G401.6 (cell line): ENCODE measurements around the gene GAK.
"Not testable (repeated sequence)": the region's sequence is repeated elsewhere in the genome, so short reads cannot be mapped to it uniquely, and the experiment has no call there.

ENCODE experiments used
- FAIRE-seq: peaks from 2 replicates; lab custom pipeline; 2012; peaks lifted over from hg19 to GRCh38; lab: Jason Lieb, UNC

The GAK gene

GRCh38 chr4:808860-809570 lies 123.1 kb downstream of the GAK start:
- FAIRE-seq: no peak

DNA sequence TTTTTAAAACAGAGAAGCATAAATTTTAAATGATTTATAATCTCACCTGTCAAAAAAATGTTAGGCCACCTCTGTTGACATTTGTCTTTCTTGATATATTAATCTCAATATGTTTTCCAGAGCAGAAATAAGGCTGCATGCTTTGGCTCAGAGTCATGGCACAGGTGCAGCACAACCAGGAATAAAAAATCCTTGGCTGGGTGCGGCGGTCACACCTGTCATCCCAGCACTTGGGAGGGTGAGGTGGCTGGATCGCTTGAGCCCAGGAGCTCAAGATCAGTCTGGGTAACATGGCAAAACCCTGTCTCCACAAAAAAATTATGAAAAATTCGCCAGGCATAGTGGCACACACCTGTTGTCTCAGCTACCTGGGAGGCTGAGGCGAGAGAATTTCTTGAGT lies 124.3 kb downstream of the GAK start:
- FAIRE-seq: no peak

DNA sequence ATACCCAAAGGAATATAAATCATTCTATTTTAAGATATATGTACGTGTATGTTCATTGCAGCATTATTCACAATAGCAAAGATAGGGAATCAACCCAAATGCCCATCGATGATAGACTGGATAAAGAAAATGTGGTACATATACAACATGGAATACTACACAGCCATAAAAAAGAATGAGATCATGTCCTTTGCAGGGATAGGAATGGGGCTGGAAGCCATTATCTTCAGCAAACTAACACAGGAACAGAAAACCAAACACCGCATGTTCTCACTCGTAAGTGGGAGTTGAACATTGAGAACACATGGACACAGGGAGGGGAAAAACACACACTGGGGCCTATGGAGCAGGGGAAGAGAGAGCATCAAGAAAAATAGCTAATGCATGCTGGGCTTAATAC lies 125.1 kb downstream of the GAK start:
- not testable (repeated sequence) for FAIRE-seq

GRCh38 chr4:804804-805203 lies 127.3 kb downstream of the GAK start:
- no peak for FAIRE-seq

- FAIRE-seq: no peak
Observed at GRCh38 chr4:803884-804283, 128.2 kb downstream of the GAK start.

DNA sequence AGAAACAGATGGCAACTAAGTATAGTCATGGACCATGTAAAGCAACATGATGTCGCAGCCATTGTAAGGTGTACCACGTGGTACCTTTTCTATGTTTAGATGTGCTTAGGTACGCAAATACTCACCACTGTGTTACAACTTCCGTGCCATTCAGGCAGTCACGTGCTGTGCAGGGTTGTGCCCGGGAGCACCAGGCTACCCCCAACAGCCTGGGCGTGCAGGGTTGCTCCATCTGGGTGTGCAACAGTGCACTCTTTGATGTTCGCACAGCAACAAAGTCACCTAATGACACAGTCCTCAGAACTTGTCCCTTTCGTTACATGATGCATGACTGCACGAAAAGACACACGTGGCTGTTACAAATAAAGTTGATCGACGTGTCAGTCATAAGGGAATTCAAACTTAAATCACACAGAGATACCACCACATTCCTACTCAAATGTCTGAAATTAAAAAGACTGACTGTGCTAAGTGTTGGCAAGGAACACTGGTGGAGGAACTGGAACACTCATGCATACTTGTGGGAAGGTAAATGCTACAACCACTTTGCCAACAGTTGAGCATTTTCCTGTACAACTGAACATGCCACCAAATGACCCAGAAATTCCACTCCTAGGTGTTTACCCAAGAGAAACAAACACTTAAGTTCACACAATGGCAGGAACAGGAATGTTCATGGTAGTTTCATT lies 130.5 kb downstream of the GAK start:
- no peak for FAIRE-seq
